ENCODE results near the gene ENTPD8.

DNA sequence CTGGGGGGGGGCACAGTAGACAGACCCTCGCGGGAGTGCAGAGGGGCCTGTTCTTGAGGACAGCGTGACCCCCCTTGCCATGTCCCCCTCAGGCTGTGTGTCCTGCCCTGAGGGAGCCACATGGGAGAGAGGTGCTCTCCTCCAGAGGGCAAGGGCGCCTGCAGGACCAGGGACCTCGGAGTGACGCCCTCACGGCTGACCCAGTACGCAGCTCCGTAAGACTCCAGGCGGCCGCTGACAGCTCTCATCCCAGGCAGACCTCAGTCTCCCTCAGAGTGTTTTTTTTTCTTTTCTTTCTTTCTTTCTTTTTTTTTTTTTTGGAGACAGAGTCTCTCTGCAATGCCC, 45.5 kb downstream of the ENTPD8 start:
- TF ChIP-seq, protein P1, sequence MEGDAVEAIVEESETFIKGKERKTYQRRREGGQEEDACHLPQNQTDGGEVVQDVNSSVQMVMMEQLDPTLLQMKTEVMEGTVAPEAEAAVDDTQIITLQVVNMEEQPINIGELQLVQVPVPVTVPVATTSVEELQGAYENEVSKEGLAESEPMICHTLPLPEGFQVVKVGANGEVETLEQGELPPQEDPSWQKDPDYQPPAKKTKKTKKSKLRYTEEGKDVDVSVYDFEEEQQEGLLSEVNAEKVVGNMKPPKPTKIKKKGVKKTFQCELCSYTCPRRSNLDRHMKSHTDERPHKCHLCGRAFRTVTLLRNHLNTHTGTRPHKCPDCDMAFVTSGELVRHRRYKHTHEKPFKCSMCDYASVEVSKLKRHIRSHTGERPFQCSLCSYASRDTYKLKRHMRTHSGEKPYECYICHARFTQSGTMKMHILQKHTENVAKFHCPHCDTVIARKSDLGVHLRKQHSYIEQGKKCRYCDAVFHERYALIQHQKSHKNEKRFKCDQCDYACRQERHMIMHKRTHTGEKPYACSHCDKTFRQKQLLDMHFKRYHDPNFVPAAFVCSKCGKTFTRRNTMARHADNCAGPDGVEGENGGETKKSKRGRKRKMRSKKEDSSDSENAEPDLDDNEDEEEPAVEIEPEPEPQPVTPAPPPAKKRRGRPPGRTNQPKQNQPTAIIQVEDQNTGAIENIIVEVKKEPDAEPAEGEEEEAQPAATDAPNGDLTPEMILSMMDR (conservative IDR thresholded peaks at IDR 0.05; ENCODE audit: low read depth, low read length), result no peak
- no peak for TF ChIP-seq EZH2phosphoT487 (IDR thresholded peaks at IDR 0.05; ENCODE audit: borderline replicate concordance, low read length)
